HCT116 (cell line): ENCODE results near the gene RBM23. TPM values are rescaled to one million over a fixed set of nuclear protein-coding genes. Genes with fewer than 3 reads are reported as not detected.

ENCODE experiments used
- ATAC-seq: fragments of 200-7000 bp; cut with Tn5 transposase; 2 replicates; pipeline ENCODE4 v1.9.1; 2020; ENCODE audit warnings: mild to moderate bottlenecking, moderate library complexity
- BruUV-seq: library from RNA; stranded (reverse); fragments of 400-500 nt; replicated peaks from 2 replicates; lab custom pipeline; 2021; lab: Mats Ljungman, UMichigan
- CTCF ChIA-PET: fragments of 300-600 bp; sonication (Branson Sonifier 250); formaldehyde crosslinking; loops from one replicate; lab custom pipeline; 2021; ENCODE audit warnings: antibody characterized with exemption; lab: Charles Lee
- POLR2A ChIA-PET: fragments of 300-600, 350-600 bp; sonication (Branson Sonifier 250); formaldehyde crosslinking; loops from one replicate; lab custom pipeline; 2021; ENCODE audit warnings: antibody characterized with exemption; lab: Charles Lee
- RAD21 ChIA-PET, 2 experiments: fragments of 300-600 bp; sonication (Branson Sonifier 250); formaldehyde crosslinking; loops; one replicate each; lab custom pipeline; 2023; ENCODE audit warnings: low total read pairs in 2 of 2; ENCODE audit not compliant: uncharacterized antibody in 2 of 2, unreplicated experiment in 2 of 2, low non-redundant PET in 1 of 2; lab: Charles Lee
- DNase-seq: peaks from one replicate; pipeline ENCODE4 v3.0.0-alpha.2; 2010; ENCODE audit warnings: low read depth, low spot score
- H2AFZ ChIP-seq: fragments of 200-600 bp; shearing (Covaris generic), sonication (generic); 2 replicates; pipeline ENCODE4 v1.6.1; 2017; ENCODE audit warnings: low read depth, mixed run types, mixed read lengths, antibody characterized with exemption, low read length; ENCODE audit not compliant: poor library complexity, severe bottlenecking
- H3K27ac ChIP-seq: 2 replicates; pipeline ENCODE4 v1.5.1; 2012; ENCODE audit warnings: low read depth, low read length
- H3K27me3 ChIP-seq: fragments of 200-600 bp; sonication (generic); 2 replicates; pipeline ENCODE4 v1.6.1; 2016; ENCODE audit warnings: mixed run types, low read length, mixed read lengths; ENCODE audit not compliant: insufficient read depth
- H3K36me3 ChIP-seq, 2 experiments: fragments of 200-500 bp in 1 of 2; fragments of 200-600 bp in 1 of 2; sonication (Bioruptor generic) in 1 of 2; sonication (generic) in 1 of 2; 2 replicates each; pipeline versions ENCODE4 v1.5.1 to v1.6.1; 2014 to 2016; ENCODE audit warnings: low read length in 2 of 2, inconsistent platforms in 1 of 2, mixed read lengths in 1 of 2, mixed run types in 1 of 2; ENCODE audit not compliant: insufficient read depth in 2 of 2, control insufficient read depth in 1 of 2
- H3K4me1 ChIP-seq, 2 experiments: fragments of 200-600 bp in 1 of 2; sonication (generic) in 1 of 2; 2 replicates each; pipeline versions ENCODE4 v1.5.1 to v1.6.1; 2012 to 2017; ENCODE audit warnings: low read length in 2 of 2, inconsistent platforms in 1 of 2, mild to moderate bottlenecking in 1 of 2, mixed read lengths in 1 of 2, mixed run types in 1 of 2, moderate library complexity in 1 of 2; ENCODE audit not compliant: insufficient read depth in 2 of 2, control insufficient read depth in 1 of 2
- H3K4me2 ChIP-seq: fragments of 200-600 bp; sonication (generic); 2 replicates; pipeline ENCODE4 v1.6.1; 2017; ENCODE audit warnings: mixed run types, low read length, mixed read lengths
- H3K4me3 ChIP-seq, 2 experiments: fragments of 200-600 bp in 1 of 2; sonication (generic) in 1 of 2; replicated peaks in 1 of 2; 2 replicates each; pipeline ENCODE4 v1.5.1; 2011 to 2016; ENCODE audit warnings: low read length in 2 of 2, control low read depth in 1 of 2, low read depth in 1 of 2, mild to moderate bottlenecking in 1 of 2, mixed read lengths in 1 of 2, mixed run types in 1 of 2
- H3K79me2 ChIP-seq: fragments of 200-600 bp; sonication (generic); 2 replicates; pipeline ENCODE4 v1.6.1; 2017; ENCODE audit warnings: mild to moderate bottlenecking, mixed run types, low read length, moderate library complexity, mixed read lengths; ENCODE audit not compliant: insufficient read depth
- H3K9ac ChIP-seq: fragments of 200-600 bp; sonication (generic); 2 replicates; pipeline ENCODE4 v1.6.1; 2016; ENCODE audit warnings: low read length, mixed read lengths
- H3K9me2 ChIP-seq: fragments of 200-600 bp; sonication (generic), shearing (Covaris generic); 2 replicates; pipeline ENCODE4 v1.6.1; 2017; ENCODE audit warnings: mixed run types, mild to moderate bottlenecking, moderate library complexity; ENCODE audit not compliant: insufficient read depth
- H3K9me3 ChIP-seq, 2 experiments: fragments of 200-500 bp in 1 of 2; fragments of 200-600 bp in 1 of 2; sonication (Bioruptor generic) in 1 of 2; sonication (generic) in 1 of 2; 2 replicates each; pipeline ENCODE4 v1.6.1; 2014 to 2017; ENCODE audit warnings: low read length in 2 of 2, mixed read lengths in 2 of 2, inconsistent platforms in 1 of 2, low read depth in 1 of 2, mild to moderate bottlenecking in 1 of 2, mixed run types in 1 of 2, moderate library complexity in 1 of 2; ENCODE audit not compliant: control insufficient read depth in 1 of 2, insufficient read depth in 1 of 2
- H4K20me1 ChIP-seq: fragments of 200-600 bp; sonication (generic), shearing (Covaris generic); 2 replicates; pipeline ENCODE4 v1.6.1; 2017; ENCODE audit warnings: mixed run types, mild to moderate bottlenecking, moderate library complexity; ENCODE audit not compliant: insufficient read depth
- ATF3 ChIP-seq: IDR thresholded peaks from 2 replicates; pipeline ENCODE4 v1.6.1; 2012
- CTCF ChIP-seq, 3 experiments: fragments of 200-600 bp in 1 of 3; sonication (generic) in 1 of 3; IDR thresholded peaks in 2 of 3; conservative IDR thresholded peaks in 1 of 3; 2 replicates each; pipeline ENCODE4 v1.5.1; 2012 to 2017; ENCODE audit warnings: low read depth in 2 of 3, low read length in 2 of 3, antibody characterized with exemption in 1 of 3, borderline replicate concordance in 1 of 3, control low read depth in 1 of 3, mild to moderate bottlenecking in 1 of 3, mixed read lengths in 1 of 3, mixed run types in 1 of 3, moderate library complexity in 1 of 3; ENCODE audit not compliant: insufficient read depth in 1 of 3
- ELF1 ChIP-seq: IDR thresholded peaks from 2 replicates; pipeline ENCODE4 v1.6.1; 2012; ENCODE audit warnings: low read depth, borderline replicate concordance
- FOSL1 ChIP-seq: IDR thresholded peaks from 2 replicates; pipeline ENCODE4 v1.6.1; 2012; ENCODE audit warnings: low read depth
- POLR2AphosphoS5 ChIP-seq: IDR thresholded peaks from 2 replicates; pipeline ENCODE4 v1.6.1; 2011; ENCODE audit warnings: mild to moderate bottlenecking, low read depth, low read length, moderate library complexity
- RAD21 ChIP-seq: IDR thresholded peaks from 2 replicates; pipeline ENCODE4 v1.6.1; 2012; ENCODE audit warnings: low read depth, mild to moderate bottlenecking
- REST ChIP-seq: IDR thresholded peaks from 2 replicates; pipeline ENCODE4 v1.6.1; 2012; ENCODE audit warnings: low read depth
- SRF ChIP-seq: IDR thresholded peaks from 2 replicates; pipeline ENCODE4 v1.6.1; 2012; ENCODE audit warnings: low read depth
- TCF7L2 ChIP-seq: IDR thresholded peaks from 2 replicates; pipeline ENCODE4 v1.7.0; 2011; ENCODE audit warnings: borderline replicate concordance, inconsistent platforms; ENCODE audit not compliant: insufficient read depth, insufficient read length; ENCODE audit errors: extremely low read depth
- ZFX ChIP-seq: fragments of 450-650 bp; IDR thresholded peaks from 2 replicates; pipeline ENCODE4 v1.6.1; 2017
- intact Hi-C: fragments of 100-400 bp; cut with micrococcal nuclease; formaldehyde crosslinking; loops from 2 replicates; pipeline ENCODE4 v1.10.0; 2022
- total RNA-seq: library from RNA; stranded (reverse); gene quantifications from one replicate; pipeline ENCODE4 v1.2.1, GENCODE V29; 2021; ENCODE audit not compliant: unreplicated experiment

The RBM23 gene
- total RNA-seq, 1 experiment from 2014 or later, result 67.2 TPM

- no peak for DNase-seq
- no peak for TF ChIP-seq TCF7L2
- no peak for ATAC-seq
- Histone ChIP-seq H3K36me3 (no peaks in the 10 kb centered on the region), H3K4me3 (no peak overlapping the region), H3K4me1 (peaks cover 27 to 40% of the 10 kb centered on the region in 2 experiments), H3K9ac (no peak overlapping the region), H3K79me2 (no peaks in the 10 kb centered on the region; the same call in 1 of the 2 replicates), H3K9me3 (no peaks in the 10 kb centered on the region), H4K20me1 (no peaks in the 10 kb centered on the region), H2AFZ (no peak overlapping the region), H3K27me3 (no peaks in the 10 kb centered on the region), H3K27ac (no peak overlapping the region), H3K4me2 (no peak overlapping the region), H3K9me2 (no peaks in the 10 kb centered on the region)
- RAD21 ChIA-PET, result no interaction called here
- no TSS peak for BruUV-seq
- POLR2A ChIA-PET, result interaction anchor here (0.9 to 4.7 kb wide), 3 partner anchors 13 to 33 kb away, joined by 3 to 24 read pairs (median 3); partner anchors contain the start of gene LRP10
- intact Hi-C loops, result no loop called here
- CTCF ChIA-PET, result interaction anchor here (7.0 kb wide), 1 partner anchor 13 kb away, joined by 51 read pairs; the partner anchor contains the start of gene LRP10
These were observed 34.0 kb downstream of the RBM23 start for GRCh38 chr14:22884738-22885523.

GRCh38 chr14:22884076-22884737 lies 34.7 kb downstream of the RBM23 start:
- POLR2A ChIA-PET, result interaction anchor here (0.9 to 4.7 kb wide), 2 partner anchors 12 to 34 kb away, joined by 3 to 24 read pairs; partner anchors contain the start of gene LRP10
- intact Hi-C loops, result no loop called here
- no peak for DNase-seq
- Histone ChIP-seq H3K9me2 (no peaks in the 10 kb centered on the region), H3K79me2 (no peaks in the 10 kb centered on the region; the same call in 1 of the 2 replicates), H4K20me1 (no peaks in the 10 kb centered on the region), H3K4me2 (no peak overlapping the region), H2AFZ (no peak overlapping the region), H3K36me3 (no peaks in the 10 kb centered on the region), H3K9me3 (no peaks in the 10 kb centered on the region), H3K9ac (no peak overlapping the region), H3K27me3 (no peaks in the 10 kb centered on the region), H3K27ac (no peak overlapping the region), H3K4me1 (peaks cover 27 to 39% of the 10 kb centered on the region in 2 experiments), H3K4me3 (no peak overlapping the region)
- ATAC-seq, result no peak
- CTCF ChIA-PET, result interaction anchor here (2.0 to 7.0 kb wide), 2 partner anchors 12 to 16 kb away, joined by 6 to 51 read pairs; partner anchors contain the start of gene LRP10
- no TSS peak for BruUV-seq
- RAD21 ChIA-PET, result no interaction called here
- TF ChIP-seq ATF3, result no peak
- no peak for TF ChIP-seq ELF1
- no peak for TF ChIP-seq SRF
- TF ChIP-seq RAD21, result no peak
- no peak for TF ChIP-seq CTCF (IDR thresholded peaks at IDR 0.05 in 2 of 3, conservative IDR thresholded peaks at IDR 0.05 in 1 of 3; ENCODE audit: borderline replicate concordance in 1 of 3, insufficient read depth in 1 of 3, low read depth in 2 of 3, low read length in 2 of 3)
- TF ChIP-seq ZFX, result no peak
- TF ChIP-seq TCF7L2, result no peak
- TF ChIP-seq FOSL1, result no peak
- TF ChIP-seq POLR2AphosphoS5, result no peak
- no peak for TF ChIP-seq REST
